Smooth muscle cell (in vitro differentiated cells): ENCODE results near the gene DDX60. TPM values are rescaled to one million over a fixed set of nuclear protein-coding genes. Genes with fewer than 3 reads are reported as not detected.

Source experiments
- DNase-seq: peaks from one replicate; lab custom pipeline; 2025; ENCODE audit not compliant: unreplicated experiment; lab: John Stamatoyannopoulos, UW
- H2AFZ ChIP-seq: fragments of 200-600 bp; sonication (generic); 2 replicates; pipeline ENCODE4 v1.6.0; 2016; ENCODE audit warnings: antibody characterized with exemption, low read depth, mild to moderate bottlenecking
- H3F3A ChIP-seq: fragments of 200-600 bp; sonication (generic); 2 replicates; pipeline ENCODE4 v1.6.0; 2017; ENCODE audit warnings: antibody characterized with exemption, low read depth
- H3K27ac ChIP-seq: fragments of 200-600 bp; sonication (generic); 2 replicates; pipeline ENCODE4 v1.5.1; 2016; ENCODE audit warnings: low read depth, mild to moderate bottlenecking
- H3K27me3 ChIP-seq: fragments of 200-600 bp; sonication (generic); 2 replicates; pipeline ENCODE4 v1.6.1; 2016; ENCODE audit warnings: low read depth, mild to moderate bottlenecking
- H3K36me3 ChIP-seq: fragments of 200-600 bp; sonication (generic); 2 replicates; pipeline ENCODE4 v1.5.1; 2016; ENCODE audit warnings: low read depth
- H3K4me1 ChIP-seq: fragments of 200-600 bp; sonication (generic); 2 replicates; pipeline ENCODE4 v1.5.1; 2016; ENCODE audit warnings: low read depth
- H3K4me2 ChIP-seq: fragments of 200-600 bp; sonication (generic); 2 replicates; pipeline ENCODE4 v1.6.0; 2016; ENCODE audit warnings: mild to moderate bottlenecking
- H3K4me3 ChIP-seq: fragments of 200-600 bp; sonication (generic); 2 replicates; pipeline ENCODE4 v1.5.1; 2016; ENCODE audit warnings: mild to moderate bottlenecking
- H3K79me2 ChIP-seq: fragments of 200-600 bp; sonication (generic); 2 replicates; pipeline ENCODE4 v1.6.0; 2016; ENCODE audit warnings: low read depth, mild to moderate bottlenecking
- H3K9ac ChIP-seq: fragments of 200-600 bp; sonication (generic); 2 replicates; pipeline ENCODE4 v1.6.0; 2016; ENCODE audit warnings: low read depth
- H3K9me3 ChIP-seq: fragments of 200-600 bp; sonication (generic); replicated peaks from 2 replicates; pipeline ENCODE4 v1.5.1; 2016; ENCODE audit warnings: low read depth
- H4K20me1 ChIP-seq: fragments of 200-600 bp; sonication (generic); 2 replicates; pipeline ENCODE4 v1.6.0; 2016; ENCODE audit warnings: low read depth
- WGBS: methylation state at CpG from one replicate; pipeline ENCODE4 v1.1.7; 2016; ENCODE audit warnings: low lambda C conversion rate; 5-methylcytosine and 5-hydroxymethylcytosine counted together
- polyA plus RNA-seq: library from polyadenylated mRNA; unstranded; fragments of >200 nt; fragmentation: Nextera tagmentation; extraction: Ambion mirVana; gene quantifications from 2 replicates; pipeline ENCODE4 v1.2.1, GENCODE V29; 2016
- total RNA-seq: library from RNA; depleted of rRNA; stranded (reverse); fragments of >200 nt; gene quantifications from 2 replicates; pipeline ENCODE4 v1.2.3, GENCODE V29; 2014
- TF ChIP-seq, protein P1 (sequence below): fragments of 200-600 bp; sonication (generic); IDR thresholded peaks from 2 replicates; pipeline ENCODE4 v1.5.1; 2017; ENCODE audit warnings: borderline replicate concordance, mild to moderate bottlenecking, antibody characterized with exemption; ENCODE audit not compliant: insufficient read depth, poor library complexity, severe bottlenecking

The DDX60 gene
- total and polyA plus RNA-seq, 2 experiments from 2014 or later: 0.87 to 6.7 TPM

DNA sequence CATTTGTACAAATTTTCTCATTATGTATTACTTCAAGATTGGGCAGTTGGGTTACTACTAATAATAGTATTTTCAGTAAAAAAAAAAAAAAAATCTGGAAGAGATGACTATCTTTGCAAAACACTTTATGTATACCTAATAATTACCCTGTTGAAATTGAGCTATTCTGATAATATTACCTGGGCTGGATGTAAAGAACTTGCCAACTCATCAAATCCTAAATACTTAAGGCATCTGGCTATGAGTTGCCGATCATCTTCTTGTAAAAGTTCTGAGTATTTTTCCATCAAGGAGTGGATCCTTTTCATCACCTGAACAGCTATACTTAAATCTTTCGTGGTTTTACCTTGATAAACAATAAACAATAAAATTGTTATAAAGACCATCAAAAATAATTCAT, 42.7 kb downstream of the DDX60 start:
- no peak overlapping the region for H2AFZ ChIP-seq
- H3K4me1 ChIP-seq: no peaks in the 10 kb centered on the region
- no peaks in the 10 kb centered on the region for H3K36me3 ChIP-seq
- TF ChIP-seq, protein P1, sequence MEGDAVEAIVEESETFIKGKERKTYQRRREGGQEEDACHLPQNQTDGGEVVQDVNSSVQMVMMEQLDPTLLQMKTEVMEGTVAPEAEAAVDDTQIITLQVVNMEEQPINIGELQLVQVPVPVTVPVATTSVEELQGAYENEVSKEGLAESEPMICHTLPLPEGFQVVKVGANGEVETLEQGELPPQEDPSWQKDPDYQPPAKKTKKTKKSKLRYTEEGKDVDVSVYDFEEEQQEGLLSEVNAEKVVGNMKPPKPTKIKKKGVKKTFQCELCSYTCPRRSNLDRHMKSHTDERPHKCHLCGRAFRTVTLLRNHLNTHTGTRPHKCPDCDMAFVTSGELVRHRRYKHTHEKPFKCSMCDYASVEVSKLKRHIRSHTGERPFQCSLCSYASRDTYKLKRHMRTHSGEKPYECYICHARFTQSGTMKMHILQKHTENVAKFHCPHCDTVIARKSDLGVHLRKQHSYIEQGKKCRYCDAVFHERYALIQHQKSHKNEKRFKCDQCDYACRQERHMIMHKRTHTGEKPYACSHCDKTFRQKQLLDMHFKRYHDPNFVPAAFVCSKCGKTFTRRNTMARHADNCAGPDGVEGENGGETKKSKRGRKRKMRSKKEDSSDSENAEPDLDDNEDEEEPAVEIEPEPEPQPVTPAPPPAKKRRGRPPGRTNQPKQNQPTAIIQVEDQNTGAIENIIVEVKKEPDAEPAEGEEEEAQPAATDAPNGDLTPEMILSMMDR: no peak
- DNase-seq: no peak
- no peak overlapping the region for H3K4me2 ChIP-seq
- no peak overlapping the region for H3K27ac ChIP-seq
- H3K9me3 ChIP-seq: no peaks in the 10 kb centered on the region
- 81% methylated on average over 2 of the region's 2 CpGs for WGBS
- H3K4me3 ChIP-seq: no peak overlapping the region
- no peaks in the 10 kb centered on the region for H4K20me1 ChIP-seq
- no peaks in the 10 kb centered on the region for H3K27me3 ChIP-seq
- H3K79me2 ChIP-seq: no peaks in the 10 kb centered on the region
- no peak overlapping the region for H3K9ac ChIP-seq
- no peaks in the 10 kb centered on the region for H3F3A ChIP-seq

DNA sequence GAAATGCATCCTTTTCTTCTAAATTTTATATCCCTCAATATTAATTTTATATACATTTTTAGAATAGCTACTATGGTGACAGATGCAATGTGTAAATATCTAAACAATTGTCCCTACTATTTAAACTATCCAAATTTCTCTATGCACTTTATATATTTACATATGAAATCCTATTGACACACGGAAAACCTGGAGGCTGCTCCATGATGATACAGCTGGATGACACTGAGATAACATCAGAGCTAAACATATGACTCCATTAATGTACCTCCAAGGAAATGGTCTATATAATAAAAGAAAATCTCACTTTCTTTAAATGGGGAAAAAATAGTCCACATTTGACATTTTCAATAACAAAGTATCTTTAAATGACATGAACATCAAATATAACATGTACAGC, 43.7 kb downstream of the DDX60 start:
- Histone ChIP-seq H2AFZ (no peak overlapping the region), H3K36me3 (no peaks in the 10 kb centered on the region), H4K20me1 (no peaks in the 10 kb centered on the region), H3K4me2 (no peak overlapping the region), H3K4me1 (no peaks in the 10 kb centered on the region), H3K4me3 (no peak overlapping the region), H3K79me2 (no peaks in the 10 kb centered on the region), H3F3A (no peaks in the 10 kb centered on the region), H3K9ac (no peak overlapping the region), H3K27me3 (no peaks in the 10 kb centered on the region), H3K27ac (no peak overlapping the region), H3K9me3 (no peaks in the 10 kb centered on the region)
- TF ChIP-seq, protein P1: no peak
- DNase-seq: no peak
- 85% methylated on average over 1 of the region's 1 CpG for WGBS

DNA sequence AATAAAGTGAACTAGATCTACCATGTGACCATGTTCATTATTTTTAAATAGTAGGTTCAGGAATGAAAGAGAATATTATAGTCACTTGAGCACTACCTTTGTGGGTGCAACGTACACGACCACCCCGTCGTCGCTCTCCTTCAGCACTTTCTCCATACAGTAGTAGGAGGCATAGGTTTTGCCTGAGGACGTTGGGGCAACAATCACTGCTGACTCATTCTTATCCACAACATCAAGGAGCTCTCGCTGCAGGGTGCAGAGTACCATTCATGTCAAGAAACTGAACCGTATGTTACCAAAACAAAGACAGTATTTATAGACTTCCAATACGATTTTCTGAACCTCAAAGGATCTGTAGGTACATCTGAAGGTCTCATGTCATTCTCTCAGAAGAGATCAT, 44.7 kb downstream of the DDX60 start:
- WGBS: 69% methylated on average over 9 of the region's 9 CpGs
- no peak overlapping the region for H3K9ac ChIP-seq

DNA sequence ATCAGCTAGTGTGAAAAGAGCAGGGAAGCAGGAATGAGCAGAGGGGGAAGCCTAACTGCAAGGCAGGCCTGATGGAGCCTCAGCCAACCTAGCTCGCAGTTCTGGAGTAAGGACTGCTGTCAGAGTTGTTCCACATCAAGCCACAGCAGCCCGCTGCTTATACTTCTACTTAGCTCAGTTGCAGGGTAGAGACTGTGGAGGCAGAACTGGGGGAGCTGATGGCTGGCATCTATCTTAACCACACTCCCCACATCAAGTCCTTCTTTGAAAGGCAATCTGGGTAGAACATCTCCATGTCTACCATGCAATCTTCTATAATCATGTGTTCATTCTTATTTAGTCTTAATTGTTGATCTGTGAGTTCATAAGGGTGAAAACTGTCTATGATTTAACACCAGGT, 46.1 kb downstream of the DDX60 start:
- no peaks in the 10 kb centered on the region for H3K79me2 ChIP-seq
- WGBS: 85% methylated on average over 2 of the region's 2 CpGs
- no peaks in the 10 kb centered on the region for H4K20me1 ChIP-seq
- no peak overlapping the region for H2AFZ ChIP-seq
- H3K9me3 ChIP-seq: no peaks in the 10 kb centered on the region
- H3K27ac ChIP-seq: no peak overlapping the region
- H3F3A ChIP-seq: no peaks in the 10 kb centered on the region
- no peak overlapping the region for H3K4me2 ChIP-seq
- no peak overlapping the region for H3K9ac ChIP-seq
- H3K27me3 ChIP-seq: no peaks in the 10 kb centered on the region
- TF ChIP-seq, protein P1: no peak
- H3K4me3 ChIP-seq: no peak overlapping the region
- no peaks in the 10 kb centered on the region for H3K4me1 ChIP-seq
- no peaks in the 10 kb centered on the region for H3K36me3 ChIP-seq
- DNase-seq: no peak

More for the DNA sequence above, 44.7 kb downstream of the DDX60 start:
- Histone ChIP-seq H3K4me1 (no peaks in the 10 kb centered on the region), H3K27me3 (no peaks in the 10 kb centered on the region), H2AFZ (no peak overlapping the region), H3F3A (no peaks in the 10 kb centered on the region), H3K9me3 (no peaks in the 10 kb centered on the region), H4K20me1 (no peaks in the 10 kb centered on the region), H3K4me3 (no peak overlapping the region), H3K36me3 (no peaks in the 10 kb centered on the region), H3K79me2 (no peaks in the 10 kb centered on the region), H3K27ac (no peak overlapping the region), H3K4me2 (no peak overlapping the region)
- no peak for DNase-seq
- TF ChIP-seq, protein P1: no peak
